ENCODE results near the gene SDK1.

DNA sequence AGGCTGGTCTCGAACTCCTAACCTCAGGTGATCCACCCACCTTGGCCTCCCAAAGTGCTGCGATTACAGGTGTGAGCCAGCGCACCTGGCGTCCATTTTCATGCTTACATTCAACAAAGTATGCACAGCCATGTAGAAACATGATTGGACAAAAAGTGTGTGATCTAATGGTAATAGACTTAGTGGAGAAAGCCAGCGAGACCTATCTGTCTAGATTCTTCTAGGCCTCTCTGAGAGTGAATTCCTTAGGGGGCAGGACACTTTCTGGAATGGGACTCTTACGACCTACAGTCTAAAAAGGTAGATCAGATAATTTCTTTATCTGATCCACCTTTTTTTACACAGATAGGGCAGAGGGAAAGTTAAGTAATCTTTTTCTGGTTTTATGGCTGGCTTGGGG is 46.3 kb upstream of the SDK1 start:
- TF ChIP-seq, protein P1, sequence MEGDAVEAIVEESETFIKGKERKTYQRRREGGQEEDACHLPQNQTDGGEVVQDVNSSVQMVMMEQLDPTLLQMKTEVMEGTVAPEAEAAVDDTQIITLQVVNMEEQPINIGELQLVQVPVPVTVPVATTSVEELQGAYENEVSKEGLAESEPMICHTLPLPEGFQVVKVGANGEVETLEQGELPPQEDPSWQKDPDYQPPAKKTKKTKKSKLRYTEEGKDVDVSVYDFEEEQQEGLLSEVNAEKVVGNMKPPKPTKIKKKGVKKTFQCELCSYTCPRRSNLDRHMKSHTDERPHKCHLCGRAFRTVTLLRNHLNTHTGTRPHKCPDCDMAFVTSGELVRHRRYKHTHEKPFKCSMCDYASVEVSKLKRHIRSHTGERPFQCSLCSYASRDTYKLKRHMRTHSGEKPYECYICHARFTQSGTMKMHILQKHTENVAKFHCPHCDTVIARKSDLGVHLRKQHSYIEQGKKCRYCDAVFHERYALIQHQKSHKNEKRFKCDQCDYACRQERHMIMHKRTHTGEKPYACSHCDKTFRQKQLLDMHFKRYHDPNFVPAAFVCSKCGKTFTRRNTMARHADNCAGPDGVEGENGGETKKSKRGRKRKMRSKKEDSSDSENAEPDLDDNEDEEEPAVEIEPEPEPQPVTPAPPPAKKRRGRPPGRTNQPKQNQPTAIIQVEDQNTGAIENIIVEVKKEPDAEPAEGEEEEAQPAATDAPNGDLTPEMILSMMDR (IDR thresholded peaks at IDR 0.05), result no peak
- TF ChIP-seq POLR2A (IDR thresholded peaks at IDR 0.05), result no peak
